ENCODE results near the gene AUTS2.
"Not testable (repeated sequence)": the region's sequence is repeated elsewhere in the genome, so short reads cannot be mapped to it uniquely, and the experiment has no call there.

The AUTS2 gene

DNA sequence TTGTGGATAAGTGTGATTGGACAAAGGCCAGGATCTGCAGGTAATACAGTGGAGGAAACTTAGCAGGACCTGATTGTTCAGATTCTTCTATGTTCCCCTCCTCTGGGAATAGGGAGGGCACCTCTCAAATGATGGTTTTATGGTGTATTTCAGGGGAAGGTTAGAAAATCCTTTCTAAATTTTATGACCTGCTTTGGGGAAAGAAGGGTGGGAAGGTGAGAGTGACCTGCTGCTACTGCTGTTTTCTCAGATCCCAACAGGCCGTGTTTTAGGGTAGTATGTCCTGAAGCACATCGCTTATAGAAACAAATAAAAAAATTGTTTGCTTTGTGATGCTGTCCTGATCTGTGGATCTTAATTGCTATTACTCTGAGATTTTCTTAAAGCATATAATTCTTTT is 1129.6 kb downstream of the AUTS2 start:
- Mint-ChIP-seq H3K9me3 (peaks cover 25% of the 10 kb centered on the region), H3K4me1 (peaks cover 54% of the 10 kb centered on the region), H3K36me3 (ENCODE audit: low read depth) (peaks cover 67% of the 10 kb centered on the region), H3K27ac (peak overlapping the region; percentile 85), H3K27me3 (ENCODE audit: low read depth, poor library complexity) (no peaks in the 10 kb centered on the region), H3K4me3 (no peak overlapping the region)
- no peak for DNase-seq
- TF ChIP-seq CTCF (IDR thresholded peaks at IDR 0.05) = no peak

DNA sequence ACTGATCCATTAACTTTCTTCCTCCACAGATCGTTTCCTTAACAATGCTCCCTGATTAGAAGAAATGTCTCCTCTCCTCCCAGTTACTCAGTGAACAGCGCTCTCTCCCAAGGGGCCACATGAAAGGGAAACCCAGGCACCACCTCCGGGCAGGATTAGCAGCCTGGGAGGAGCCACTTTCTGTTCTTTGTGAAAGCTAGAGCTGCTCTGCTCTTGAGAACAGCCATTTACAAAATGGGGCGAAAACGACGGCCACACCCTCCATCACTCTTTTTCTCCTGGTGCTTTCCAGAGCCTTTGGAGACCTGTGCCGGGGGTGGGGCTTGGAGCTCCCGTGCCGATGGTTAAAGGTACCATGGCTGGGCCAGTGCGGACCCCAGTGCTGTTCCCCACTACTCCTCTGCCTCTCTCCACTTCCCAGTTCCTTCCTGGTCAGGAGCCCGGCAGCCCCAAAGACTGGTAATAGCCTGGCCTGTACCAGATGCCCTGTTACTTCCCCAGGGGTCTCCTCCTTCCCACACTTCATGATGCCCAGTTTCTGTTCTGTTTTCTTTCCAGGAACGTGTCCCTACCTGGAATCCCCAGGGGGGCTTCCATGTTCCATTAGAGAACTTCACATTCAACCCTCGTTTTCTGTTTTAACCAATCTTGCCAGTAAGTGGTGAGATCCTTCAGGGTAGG is 1130.7 kb downstream of the AUTS2 start:
- peaks cover 54% of the 10 kb centered on the region for H3K4me1 Mint-ChIP-seq
- H3K4me3 Mint-ChIP-seq = peak overlapping the region; percentile 11
- DNase-seq = no peak
- peak overlapping the region; percentile 86 for H3K27ac Mint-ChIP-seq
- H3K9me3 Mint-ChIP-seq = peaks cover 25% of the 10 kb centered on the region
- no peak for TF ChIP-seq CTCF (IDR thresholded peaks at IDR 0.05)
- H3K36me3 Mint-ChIP-seq (ENCODE audit: low read depth) = peaks cover 61% of the 10 kb centered on the region
- no peaks in the 10 kb centered on the region for H3K27me3 Mint-ChIP-seq (ENCODE audit: low read depth, poor library complexity)

DNA sequence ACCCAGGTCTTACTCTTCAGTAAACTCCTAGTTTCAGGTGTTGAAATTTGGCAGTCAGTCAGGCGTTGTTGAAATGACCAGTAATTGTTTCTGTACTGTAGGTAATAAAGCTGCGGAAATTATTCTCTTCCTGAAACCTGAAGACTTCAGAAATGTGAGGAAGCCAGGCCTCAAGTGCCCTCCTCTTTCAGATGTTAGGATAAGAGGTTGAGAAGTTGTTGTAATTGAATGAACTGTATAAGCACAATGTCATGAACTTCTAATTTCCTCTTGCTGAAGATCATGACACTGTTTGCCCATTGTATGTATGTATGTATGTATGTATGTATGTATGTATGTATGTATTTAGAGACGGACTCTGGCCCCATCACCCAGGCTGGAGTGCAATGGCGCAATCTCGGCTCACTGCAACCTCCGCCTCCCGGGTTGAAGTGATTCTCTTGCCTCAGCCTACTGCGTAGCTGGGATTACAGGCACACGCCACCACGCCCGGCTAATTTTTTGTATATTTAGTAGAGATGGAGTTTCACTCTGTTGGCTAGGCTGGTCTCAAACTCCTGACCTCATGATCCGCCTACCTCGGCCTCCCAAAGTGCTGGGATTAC is 1131.4 kb downstream of the AUTS2 start:
- Mint-ChIP-seq H3K4me1 (peaks cover 58% of the 10 kb centered on the region), H3K36me3 (ENCODE audit: low read depth) (peaks cover 63% of the 10 kb centered on the region), H3K27ac (peak overlapping the region; percentile 86), H3K9me3 (peaks cover 25% of the 10 kb centered on the region)
- H3K27me3 Mint-ChIP-seq (ENCODE audit: low read depth, poor library complexity); H3K4me3 Mint-ChIP-seq; DNase-seq: not testable (repeated sequence)

DNA sequence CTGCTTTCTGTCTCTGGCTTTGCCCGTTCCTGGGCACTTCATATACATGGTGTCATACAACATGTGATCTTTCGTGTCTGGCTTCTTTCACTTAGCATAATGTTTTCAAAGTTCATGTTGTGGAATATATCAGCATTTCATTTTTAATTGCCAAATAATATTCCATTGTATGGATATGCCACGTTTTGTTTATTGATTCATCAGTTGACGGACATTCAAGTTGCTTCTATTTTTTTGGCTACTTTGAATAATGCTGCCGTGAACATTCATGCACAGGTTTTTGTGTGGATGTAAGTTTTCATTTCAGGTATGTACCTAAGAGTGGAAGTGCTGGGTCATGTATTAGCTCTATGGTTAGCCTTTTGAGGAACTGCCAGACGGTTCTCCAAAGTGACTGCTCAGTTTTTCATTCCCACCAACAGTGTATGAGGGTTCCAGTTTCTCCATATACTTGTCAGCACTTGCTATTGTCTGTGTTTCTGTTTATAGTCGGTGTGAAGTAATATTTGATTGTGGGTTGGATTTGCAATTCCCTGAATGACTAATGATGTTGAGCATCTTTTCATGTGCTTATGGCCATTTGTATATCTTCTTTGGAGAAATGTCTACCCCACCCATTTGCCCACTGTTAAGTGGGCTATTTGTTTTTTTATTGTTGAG is 1132.3 kb downstream of the AUTS2 start:
- no peak overlapping the region for H3K4me3 Mint-ChIP-seq
- no peak for DNase-seq
- peak overlapping the region; percentile 75 for H3K27ac Mint-ChIP-seq
- H3K27me3 Mint-ChIP-seq (ENCODE audit: low read depth, poor library complexity) = no peaks in the 10 kb centered on the region
- H3K36me3 Mint-ChIP-seq (ENCODE audit: low read depth) = peaks cover 60% of the 10 kb centered on the region
- TF ChIP-seq CTCF (IDR thresholded peaks at IDR 0.05) = no peak
- H3K4me1 Mint-ChIP-seq = peaks cover 58% of the 10 kb centered on the region
- peaks cover 25% of the 10 kb centered on the region for H3K9me3 Mint-ChIP-seq

DNA sequence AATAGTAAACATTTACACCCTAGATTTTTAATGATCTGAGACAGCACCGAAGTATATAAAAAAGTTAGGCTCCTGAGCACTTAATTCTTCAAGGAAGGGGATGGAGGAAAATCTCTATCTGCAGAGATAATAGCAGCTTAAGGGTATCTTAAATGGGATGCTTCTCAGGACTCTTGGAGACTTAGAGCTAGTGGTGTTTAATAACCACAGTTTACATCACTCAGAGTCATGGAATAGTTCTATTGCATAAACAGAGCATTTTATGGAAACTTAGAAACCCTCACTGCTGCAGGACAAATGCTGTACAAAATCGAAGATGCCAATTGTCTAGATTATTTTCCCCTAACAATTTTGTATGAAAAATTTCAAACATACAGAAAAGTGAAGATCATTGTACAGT is 1134.8 kb downstream of the AUTS2 start:
- H3K27me3 Mint-ChIP-seq (ENCODE audit: low read depth, poor library complexity) = no peaks in the 10 kb centered on the region
- DNase-seq = no peak
- peaks cover 55% of the 10 kb centered on the region for H3K36me3 Mint-ChIP-seq (ENCODE audit: low read depth)
- H3K4me1 Mint-ChIP-seq = peaks cover 58% of the 10 kb centered on the region
- peaks cover 25% of the 10 kb centered on the region for H3K9me3 Mint-ChIP-seq
- no peak overlapping the region for H3K4me3 Mint-ChIP-seq
- no peak overlapping the region for H3K27ac Mint-ChIP-seq
- no peak for TF ChIP-seq CTCF (IDR thresholded peaks at IDR 0.05)

- Mint-ChIP-seq H3K9me3 (peaks cover 23% of the 10 kb centered on the region), H3K4me3 (no peak overlapping the region), H3K36me3 (ENCODE audit: low read depth) (peaks cover 45% of the 10 kb centered on the region), H3K27me3 (ENCODE audit: low read depth, poor library complexity) (no peaks in the 10 kb centered on the region), H3K27ac (no peak overlapping the region), H3K4me1 (peaks cover 58% of the 10 kb centered on the region)
- no peak for DNase-seq
- no peak for TF ChIP-seq CTCF (IDR thresholded peaks at IDR 0.05)
Measured at GRCh38 chr7:70734411-70734810, 1136.1 kb downstream of the AUTS2 start.
